GM12801 (cell line): ENCODE data around the gene CNTROB.

Experiments used
- CTCF ChIP-seq: IDR thresholded peaks from one replicate; pipeline ENCODE4 v1.5.1; 2011; ENCODE audit warnings: control low read depth; ENCODE audit not compliant: insufficient read length; ENCODE audit errors: extremely low read depth

CNTROB gene

GRCh38 chr17:7971651-7972050 is 39.6 kb downstream of the CNTROB start:
- no peak for TF ChIP-seq CTCF

DNA sequence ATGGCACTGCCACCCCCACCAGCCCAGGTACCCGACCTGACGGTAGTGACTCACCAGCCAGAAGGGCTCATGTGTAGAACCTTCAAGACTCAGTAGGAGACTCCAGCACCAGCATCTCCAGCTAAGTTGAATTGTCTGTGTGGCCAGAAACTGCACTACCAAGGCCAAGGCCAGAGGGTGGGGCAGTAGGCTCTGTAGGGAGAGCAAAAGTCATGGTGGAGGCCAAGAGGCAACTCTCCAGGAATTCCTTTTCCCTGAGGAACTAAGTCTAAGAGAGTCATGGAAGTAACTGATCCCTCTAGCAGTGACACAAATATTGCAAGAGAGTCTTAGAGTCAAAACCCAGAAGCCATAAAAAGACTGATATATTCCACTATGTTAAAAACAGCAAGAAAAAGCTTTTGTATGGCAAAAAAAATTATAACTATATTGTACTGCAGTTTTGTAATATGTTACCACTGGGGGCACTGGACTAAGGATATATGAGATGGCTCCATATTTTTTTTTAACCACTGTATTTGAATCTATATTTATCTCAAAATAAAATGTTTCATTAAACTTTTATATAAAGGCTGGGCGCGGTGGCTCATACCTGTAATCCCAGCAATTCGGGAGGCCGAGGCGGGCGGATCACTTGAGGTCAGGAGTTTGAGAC is 40.3 kb downstream of the CNTROB start:
- TF ChIP-seq CTCF: no peak

- TF ChIP-seq CTCF: no peak
Measured at GRCh38 chr17:7974638-7975131, 42.7 kb downstream of the CNTROB start.

DNA sequence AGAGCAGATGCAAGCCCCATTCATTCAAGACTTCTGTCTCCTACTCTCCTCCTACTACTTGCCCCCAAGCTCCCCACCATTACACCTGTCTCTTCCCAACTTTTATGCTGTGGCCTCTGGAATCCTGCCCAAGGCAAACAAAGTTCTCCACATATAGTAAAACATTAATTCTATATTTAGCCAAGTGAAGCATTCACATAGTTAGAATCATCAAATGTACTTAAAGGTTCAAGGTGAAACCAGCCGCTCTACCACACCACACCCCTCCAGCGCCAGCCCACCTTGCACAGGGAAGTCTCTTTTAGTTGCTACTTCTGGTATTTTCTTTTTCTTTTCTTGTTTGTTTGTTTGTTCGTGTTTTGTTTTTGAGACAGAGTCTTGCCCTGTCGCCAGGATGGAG is 45.0 kb downstream of the CNTROB start:
- TF ChIP-seq CTCF: no peak

DNA sequence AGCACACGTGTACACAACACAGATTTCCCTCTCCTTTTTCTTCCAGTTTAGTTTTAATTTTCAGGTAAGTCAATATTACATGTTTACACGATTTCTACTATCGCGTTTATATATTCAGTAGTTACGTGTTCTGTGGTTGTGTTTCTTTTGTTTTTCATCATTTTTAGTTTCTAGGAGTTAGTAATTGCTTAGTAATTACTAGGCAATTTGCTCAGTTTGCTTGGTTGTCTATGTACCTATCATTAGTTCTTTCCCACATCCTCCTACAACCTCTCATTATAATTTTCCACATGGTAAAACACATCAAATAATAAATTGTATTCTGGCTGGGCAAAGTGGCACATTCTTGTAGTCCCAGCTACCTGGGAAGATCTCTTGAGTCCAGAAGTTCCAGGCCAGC is 45.8 kb downstream of the CNTROB start:
- no peak for TF ChIP-seq CTCF

DNA sequence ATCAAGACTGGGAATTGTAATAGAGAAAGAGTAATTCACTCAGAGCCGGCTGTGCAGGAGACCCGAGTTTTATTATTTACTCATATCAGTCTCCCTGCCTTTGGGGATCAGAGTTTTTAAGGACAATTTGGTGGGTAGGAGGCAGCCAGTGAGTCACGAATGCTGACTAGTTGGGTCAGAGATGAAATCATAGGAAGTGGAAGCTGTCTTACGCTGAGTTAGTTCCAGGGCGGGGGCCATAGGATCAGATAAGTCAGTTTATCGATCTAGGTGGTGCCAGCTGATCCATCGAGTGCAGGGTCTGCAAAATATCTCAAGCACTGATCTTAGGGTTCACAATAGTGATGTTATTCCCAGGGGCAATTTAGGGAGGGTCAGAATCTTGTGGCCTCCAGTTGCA is 50.2 kb downstream of the CNTROB start:
- TF ChIP-seq CTCF: no peak

DNA sequence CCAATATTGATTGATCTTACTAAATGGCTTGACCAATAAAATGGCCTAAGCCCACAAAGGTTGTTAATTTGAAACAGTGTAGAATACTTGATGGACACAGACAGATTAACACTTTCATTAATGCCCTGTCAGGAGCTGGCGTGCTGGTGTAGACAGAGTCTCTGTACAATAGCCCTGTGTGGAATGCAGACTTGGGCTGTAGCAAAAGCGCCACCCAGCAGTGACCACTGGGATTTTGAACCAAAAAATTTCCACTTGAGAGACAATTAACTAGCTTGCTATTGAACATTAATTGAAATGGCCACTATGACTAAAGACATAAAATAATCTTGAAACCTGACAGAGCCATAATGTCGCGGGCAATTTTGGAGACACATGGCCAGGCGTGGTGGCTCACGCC is 50.7 kb downstream of the CNTROB start:
- no peak for TF ChIP-seq CTCF
